ENCODE results near the gene AOAH. TPM values are rescaled to one million over a fixed set of nuclear protein-coding genes. Genes with fewer than 3 reads are reported as not detected.

Gene AOAH
- 5.3 TPM for total RNA-seq

GRCh38 chr7:36723951-36724664 is at the start of gene AOAH:
TSS of gene AOAH (minus strand) at chr7:36724494. CDS start at chr7:36724148, 346 bp downstream.

Data from diencephalon (tissue), 1 donor.